HepG2 (cell line): ENCODE results near the gene STEAP1B. TPM values are rescaled to one million over a fixed set of nuclear protein-coding genes. Genes with fewer than 3 reads are reported as not detected.

Source experiments
- AGO1 ChIP-seq: fragments of 200-400 bp; formaldehyde crosslinking; IDR thresholded peaks from 2 replicates; pipeline ENCODE4 v1.6.1; 2017; ENCODE audit warnings: mild to moderate bottlenecking, low read depth, low read length, moderate library complexity; ENCODE audit not compliant: poor library complexity, severe bottlenecking
- ATF6 ChIP-seq: sonication (generic); formaldehyde crosslinking; conservative IDR thresholded peaks from 2 replicates; pipeline ENCODE4 v1.4.0; 2020; ENCODE audit warnings: missing genetic modification reagents
- BRF2 ChIP-seq: sonication (generic); formaldehyde crosslinking; IDR thresholded peaks from 2 replicates; pipeline ENCODE4 v1.8.1; 2022; ENCODE audit warnings: mild to moderate bottlenecking, missing genetic modification reagents
- CREBL2 ChIP-seq: sonication (generic); formaldehyde crosslinking; IDR thresholded peaks from 2 replicates; pipeline ENCODE4 v1.8.1; 2023; ENCODE audit warnings: missing genetic modification reagents, mild to moderate bottlenecking, borderline replicate concordance
- GPBP1L1 ChIP-seq: sonication (generic); formaldehyde crosslinking; IDR thresholded peaks from 2 replicates; pipeline ENCODE4 v1.5.0; 2020; ENCODE audit warnings: mild to moderate bottlenecking, missing genetic modification reagents
- HOXD1 ChIP-seq: sonication (generic); formaldehyde crosslinking; IDR thresholded peaks from 2 replicates; pipeline ENCODE4 v1.5.0; 2020; ENCODE audit warnings: missing genetic modification reagents
- PAXIP1 ChIP-seq: sonication (generic); formaldehyde crosslinking; conservative IDR thresholded peaks from 2 replicates; pipeline ENCODE4 v1.4.0; 2020; ENCODE audit warnings: mild to moderate bottlenecking, missing genetic modification reagents, moderate library complexity
- RNF2 ChIP-seq: fragments of 450-650 bp; conservative IDR thresholded peaks from 2 replicates; pipeline ENCODE4 v1.6.1; 2016; ENCODE audit warnings: low read depth
- RXRA ChIP-seq: sonication (generic); formaldehyde crosslinking; IDR thresholded peaks from 2 replicates; pipeline ENCODE4 v1.5.1; 2020; ENCODE audit warnings: missing genetic modification reagents
- UBTF ChIP-seq: sonication (generic); formaldehyde crosslinking; IDR thresholded peaks from 2 replicates; pipeline ENCODE4 v1.4.0; 2020; ENCODE audit warnings: mild to moderate bottlenecking, missing genetic modification reagents
- ZGPAT ChIP-seq: IDR thresholded peaks from 2 replicates; pipeline ENCODE4 v1.6.1; 2016; ENCODE audit warnings: mild to moderate bottlenecking
- ZNF775 ChIP-seq: sonication (generic); formaldehyde crosslinking; IDR thresholded peaks from 2 replicates; pipeline ENCODE4 v1.4.0; 2020; ENCODE audit warnings: missing genetic modification reagents, mild to moderate bottlenecking, moderate library complexity, borderline replicate concordance
- polyA plus RNA-seq, 8 experiments: library from polyadenylated mRNA; depleted of rRNA in 3 of 8; stranded (reverse) in 7 of 8; unstranded in 1 of 8; fragments of >200 nt; fragmentation: Illumina TruSeq in 4 of 8; extraction: Trizol in 4 of 8; gene quantifications; 2 replicates each; pipeline versions ENCODE4 v1.2.1 to v1.2.3, GENCODE V29; 2011 to 2016; ENCODE audit warnings: low read depth in 4 of 8, missing spikeins in 1 of 8, mixed read lengths in 1 of 8; ENCODE audit not compliant: insufficient read depth in 1 of 8
- total RNA-seq, 5 experiments: library from RNA; depleted of rRNA; stranded (reverse); fragments of >200 nt; fragmentation: Illumina TruSeq; extraction: Trizol; gene quantifications; 2 replicates each; pipeline ENCODE4 v1.2.3, GENCODE V29; 2016; ENCODE audit warnings: low read depth in 1 of 5

The STEAP1B gene
- total and polyA plus RNA-seq, 2 of the 13 experiments (the other 11 are each of a cell fraction or from before 2014, with no cell fraction given), result not detected

- TF ChIP-seq UBTF (CRISPR knock-in tag) (no peak), CREBL2 (CRISPR knock-in tag) (no peak), BRF2 (CRISPR knock-in tag) (no peak), ZGPAT (peak; percentile 83), RNF2 (peak; percentile 42; the same call in 1 of the 2 replicates), AGO1 (no peak), ZNF775 (CRISPR knock-in tag) (no peak), ATF6 (CRISPR knock-in tag) (no peak), GPBP1L1 (no peak), RXRA (CRISPR knock-in tag) (peak; percentile 72; the same call in 1 of the 2 replicates), HOXD1 (CRISPR knock-in tag) (peak; percentile 86; the same call in 1 of the 2 replicates), PAXIP1 (CRISPR knock-in tag) (peak; percentile 90)
Observed at GRCh38 chr7:22443370-22444180, 56.4 kb downstream of the STEAP1B start (continued).
